RWPE2 (cell line): Measurements from ENCODE around the gene PLXND1.

Source experiments
- ATAC-seq: fragments of 200-7000 bp; cut with Tn5 transposase; 3 replicates; pipeline ENCODE4 v1.9.1; 2021; ENCODE audit warnings: low read depth
- DNase-seq: peaks from one replicate; pipeline ENCODE4 v3.0.0-alpha.2; 2020; ENCODE audit warnings: low spot score
- H3K27ac ChIP-seq: fragments of 450-650 bp; 2 replicates; pipeline ENCODE4 v1.5.1; 2017; ENCODE audit warnings: mild to moderate bottlenecking; ENCODE audit not compliant: poor library complexity, severe bottlenecking
- H3K27me3 ChIP-seq: fragments of 250-450 bp; sonication (Bioruptor Pico); 2 replicates; pipeline ENCODE4 v1.5.1; 2021; ENCODE audit warnings: mild to moderate bottlenecking, moderate library complexity; ENCODE audit not compliant: insufficient read depth, poor library complexity, severe bottlenecking
- H3K36me3 ChIP-seq: fragments of 250-450 bp; sonication (Bioruptor Pico); 2 replicates; pipeline ENCODE4 v1.5.1; 2020; ENCODE audit warnings: low read depth, mild to moderate bottlenecking, moderate library complexity
- H3K4me1 ChIP-seq: fragments of 250-450 bp; sonication (Bioruptor Pico); 2 replicates; pipeline ENCODE4 v1.5.1; 2021; ENCODE audit warnings: mild to moderate bottlenecking, moderate library complexity; ENCODE audit not compliant: insufficient read depth, poor library complexity, severe bottlenecking
- H3K4me3 ChIP-seq: fragments of 250-450 bp; sonication (Bioruptor Pico); 2 replicates; pipeline ENCODE4 v1.5.1; 2021; ENCODE audit warnings: mild to moderate bottlenecking, moderate library complexity; ENCODE audit not compliant: severe bottlenecking
- H3K9me3 ChIP-seq: fragments of 250-450 bp; sonication (Bioruptor Pico); 2 replicates; pipeline ENCODE4 v1.5.1; 2021; ENCODE audit warnings: mild to moderate bottlenecking, moderate library complexity; ENCODE audit not compliant: severe bottlenecking
- CTCF ChIP-seq: fragments of 450-650 bp; IDR thresholded peaks from one replicate; pipeline ENCODE4 v1.5.1; 2017; ENCODE audit warnings: mild to moderate bottlenecking, moderate library complexity; ENCODE audit not compliant: poor library complexity, severe bottlenecking

Gene PLXND1

DNA sequence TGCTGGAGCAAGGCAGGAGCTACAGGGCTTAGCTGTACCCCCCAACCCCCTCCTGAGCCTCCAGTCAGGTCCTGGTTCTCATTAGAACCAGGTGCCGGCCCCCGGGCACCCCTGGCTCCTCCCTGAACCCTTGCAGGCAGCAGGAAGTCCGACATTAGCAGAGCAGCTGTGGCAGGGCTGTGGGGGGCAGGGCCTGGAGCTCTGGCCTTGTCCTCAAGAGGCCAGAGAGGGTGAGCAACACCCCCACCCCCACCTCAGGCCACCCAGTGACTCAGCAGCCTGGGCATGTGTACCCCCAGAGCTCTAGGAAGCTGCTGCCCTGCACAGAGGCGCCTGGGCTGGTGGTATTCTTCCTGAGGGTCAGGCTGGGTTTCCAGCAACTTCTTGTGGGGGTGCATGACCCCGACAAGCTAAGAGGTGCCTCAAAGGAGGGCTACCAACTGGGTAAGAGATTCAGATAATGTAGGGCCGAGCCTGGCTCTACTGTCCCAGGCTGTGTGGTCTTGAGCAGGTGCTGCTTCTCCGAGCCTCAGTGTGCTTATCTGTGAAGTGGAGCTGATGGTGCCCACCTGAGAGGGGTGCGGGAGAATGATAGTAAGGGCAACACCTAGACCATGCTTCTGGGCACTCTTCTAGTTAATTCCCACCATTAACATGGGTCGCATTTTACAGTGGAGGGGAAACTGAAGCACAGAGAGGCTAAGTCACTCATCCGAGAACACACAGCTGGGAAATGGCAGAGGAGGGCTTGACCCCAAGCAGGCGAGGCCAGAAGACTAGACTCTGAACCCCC lies 47.5 kb downstream of the PLXND1 start:
- DNase-seq, result no peak
- Histone ChIP-seq H3K4me3 (no peak overlapping the region), H3K27ac (no peak overlapping the region), H3K4me1 (no peaks in the 10 kb centered on the region), H3K9me3 (no peaks in the 10 kb centered on the region), H3K27me3 (no peaks in the 10 kb centered on the region), H3K36me3 (no peaks in the 10 kb centered on the region)
- TF ChIP-seq CTCF, result no peak
- no peak for ATAC-seq

DNA sequence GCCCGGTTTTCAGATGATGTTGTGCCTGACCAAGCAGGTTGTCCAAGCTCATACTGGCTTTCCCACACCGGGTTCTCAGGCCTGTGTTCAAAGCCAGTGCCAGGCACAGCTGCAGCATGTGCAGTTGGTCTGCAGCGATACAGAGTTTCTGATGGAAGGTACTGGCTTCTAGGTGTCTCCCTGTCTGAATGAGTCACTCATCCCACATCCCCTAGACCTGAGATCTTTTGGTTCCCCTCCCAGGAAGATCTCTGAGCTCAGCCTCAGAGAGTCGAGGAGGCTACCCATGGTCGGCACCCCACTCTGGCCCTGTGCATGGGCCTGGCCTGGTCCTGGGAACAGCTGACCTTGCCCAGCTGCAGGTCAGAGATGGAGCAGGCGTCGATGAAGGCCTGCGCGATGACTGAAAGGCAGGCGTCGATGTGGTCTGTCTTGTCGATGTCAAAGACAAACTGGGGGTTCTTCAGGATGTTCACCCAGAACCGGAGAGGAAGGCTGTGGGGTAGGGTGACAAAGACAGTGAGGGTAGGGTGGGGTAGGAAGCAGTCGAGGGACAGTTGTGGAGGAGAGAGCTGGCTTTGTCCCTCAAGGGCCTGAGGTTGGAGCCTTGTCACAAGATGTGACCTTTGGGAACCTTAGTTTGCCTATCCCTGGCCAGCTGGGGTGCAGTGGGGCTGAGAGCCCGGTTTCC lies 48.2 kb downstream of the PLXND1 start:
- DNase-seq, result no peak
- Histone ChIP-seq H3K4me3 (no peak overlapping the region), H3K9me3 (no peaks in the 10 kb centered on the region), H3K36me3 (no peaks in the 10 kb centered on the region), H3K4me1 (no peaks in the 10 kb centered on the region), H3K27ac (no peak overlapping the region), H3K27me3 (no peaks in the 10 kb centered on the region)
- ATAC-seq, result 0 out of 3 replicates have a peak, but pooled peaks have one; percentile 7
- no peak for TF ChIP-seq CTCF

- DNase-seq, result no peak
- no peaks in the 10 kb centered on the region for H3K4me1 ChIP-seq
- H3K27me3 ChIP-seq, result no peaks in the 10 kb centered on the region
- no peaks in the 10 kb centered on the region for H3K36me3 ChIP-seq
- H3K9me3 ChIP-seq, result no peaks in the 10 kb centered on the region
- TF ChIP-seq CTCF, result no peak
- H3K27ac ChIP-seq, result no peak overlapping the region
- no peak for ATAC-seq
- no peak overlapping the region for H3K4me3 ChIP-seq
Observed at GRCh38 chr3:129557548-129557894, 49.0 kb downstream of the PLXND1 start.

GRCh38 chr3:129556890-129557547 lies 49.5 kb downstream of the PLXND1 start:
- TF ChIP-seq CTCF, result no peak
- no peaks in the 10 kb centered on the region for H3K9me3 ChIP-seq
- H3K4me3 ChIP-seq, result no peak overlapping the region
- H3K27me3 ChIP-seq, result no peaks in the 10 kb centered on the region
- H3K4me1 ChIP-seq, result no peaks in the 10 kb centered on the region
- DNase-seq (no peak), ATAC-seq (no peak)
- no peaks in the 10 kb centered on the region for H3K36me3 ChIP-seq
- no peak overlapping the region for H3K27ac ChIP-seq

DNA sequence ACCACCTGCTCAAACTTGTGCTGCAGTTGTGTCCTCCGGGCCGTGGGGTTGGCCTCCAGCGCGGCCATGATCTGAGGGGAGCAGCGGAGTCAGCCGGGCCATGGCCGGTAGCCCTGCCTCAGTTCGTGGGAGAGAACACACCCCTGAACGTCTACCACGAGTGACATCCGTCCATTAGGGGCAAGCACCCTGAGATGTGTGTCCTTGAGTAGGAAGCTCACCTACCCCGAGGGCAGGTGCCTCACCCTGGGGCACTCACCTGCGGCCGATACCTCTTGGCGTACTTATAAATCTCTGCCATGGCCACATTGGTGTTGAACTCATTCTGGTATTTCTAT lies 50.1 kb downstream of the PLXND1 start:
- Histone ChIP-seq H3K4me1 (no peaks in the 10 kb centered on the region), H3K36me3 (no peaks in the 10 kb centered on the region), H3K9me3 (no peaks in the 10 kb centered on the region), H3K4me3 (no peak overlapping the region), H3K27ac (no peak overlapping the region), H3K27me3 (no peaks in the 10 kb centered on the region)
- TF ChIP-seq CTCF, result no peak
- DNase-seq, result no peak
- ATAC-seq, result no peak
